WTC11 (cell line): ENCODE measurements around the gene UTY.

ENCODE experiments used
- CTCF ChIP-seq: fragments of 200-600 bp; IDR thresholded peaks from 2 replicates; pipeline ENCODE4 v1.8.0; 2022; ENCODE audit warnings: antibody characterized with exemption
- ELF4 ChIP-seq: sonication (generic); formaldehyde crosslinking; IDR thresholded peaks from 2 replicates; pipeline ENCODE4 v1.8.1; 2022; ENCODE audit warnings: low read depth, mild to moderate bottlenecking, moderate library complexity, missing genetic modification reagents
- FOXJ3 ChIP-seq: sonication (generic); formaldehyde crosslinking; IDR thresholded peaks from 2 replicates; pipeline ENCODE4 v1.9.0; 2021; ENCODE audit warnings: missing genetic modification reagents, mild to moderate bottlenecking, borderline replicate concordance
- MXD4 ChIP-seq: fragments of 250-450 bp; sonication (Bioruptor Pico); IDR thresholded peaks from 2 replicates; pipeline ENCODE4 v1.8.0; 2021; ENCODE audit warnings: mild to moderate bottlenecking, moderate library complexity, borderline replicate concordance
- TF ChIP-seq, protein P1 (sequence below): fragments of 250-450 bp; sonication (Bioruptor Pico); IDR thresholded peaks from 2 replicates; pipeline ENCODE4 v2.1.2; 2022; ENCODE audit warnings: mild to moderate bottlenecking, moderate library complexity

DNA sequence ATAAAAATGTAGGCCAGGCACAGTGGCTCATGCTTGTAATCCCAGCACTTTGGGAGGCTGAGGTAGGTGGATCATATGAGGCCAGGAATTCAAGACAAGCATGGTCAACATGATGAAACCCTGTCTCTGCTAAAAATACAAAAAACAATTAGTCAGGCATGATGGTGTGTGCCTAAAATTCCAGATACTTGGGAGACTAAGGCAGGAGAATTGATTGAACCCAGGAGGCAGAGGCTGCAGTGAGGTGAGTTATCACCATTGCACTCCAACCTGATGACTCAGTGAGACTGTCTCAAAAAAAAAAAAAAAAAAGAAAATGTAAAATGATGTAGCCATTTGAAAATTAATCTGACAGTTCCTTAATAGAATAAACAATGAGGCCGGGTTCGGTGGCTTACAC lies 171.9 kb downstream of the UTY start:
- no peak for TF ChIP-seq MXD4 (CRISPR knock-in tag)
- TF ChIP-seq ELF4 (CRISPR knock-in tag), result no peak
- no peak for TF ChIP-seq CTCF
- no peak for TF ChIP-seq FOXJ3 (CRISPR knock-in tag)
- TF ChIP-seq, protein P1, sequence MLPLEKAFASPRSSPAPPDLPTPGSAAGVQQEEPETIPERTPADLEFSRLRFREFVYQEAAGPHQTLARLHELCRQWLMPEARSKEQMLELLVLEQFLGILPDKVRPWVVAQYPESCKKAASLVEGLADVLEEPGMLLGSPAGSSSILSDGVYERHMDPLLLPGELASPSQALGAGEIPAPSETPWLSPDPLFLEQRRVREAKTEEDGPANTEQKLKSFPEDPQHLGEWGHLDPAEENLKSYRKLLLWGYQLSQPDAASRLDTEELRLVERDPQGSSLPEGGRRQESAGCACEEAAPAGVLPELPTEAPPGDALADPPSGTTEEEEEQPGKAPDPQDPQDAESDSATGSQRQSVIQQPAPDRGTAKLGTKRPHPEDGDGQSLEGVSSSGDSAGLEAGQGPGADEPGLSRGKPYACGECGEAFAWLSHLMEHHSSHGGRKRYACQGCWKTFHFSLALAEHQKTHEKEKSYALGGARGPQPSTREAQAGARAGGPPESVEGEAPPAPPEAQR (CRISPR knock-in tag), result no peak
